GM12891 (cell line): ENCODE results near the gene CHST8.
"Not testable (repeated sequence)": the region's sequence is repeated elsewhere in the genome, so short reads cannot be mapped to it uniquely, and the experiment has no call there.

Experiments
- DNase-seq: peaks from one replicate; pipeline ENCODE4 v3.0.0; 2011; ENCODE audit warnings: low spot score; ENCODE audit not compliant: insufficient read length
- FAIRE-seq: peaks from 2 replicates; lab custom pipeline; 2011; peaks lifted over from hg19 to GRCh38; lab: Jason Lieb, UNC
- PAX5 ChIP-seq: IDR thresholded peaks from 2 replicates; pipeline ENCODE4 v1.6.1; 2011; ENCODE audit warnings: low read length, moderate library complexity, mild to moderate bottlenecking; ENCODE audit not compliant: insufficient read depth, severe bottlenecking
- POLR2A ChIP-seq: IDR thresholded peaks from 2 replicates; pipeline ENCODE4 v1.6.1; 2011; ENCODE audit warnings: low read depth, low read length, control low read depth
- POLR2AphosphoS5 ChIP-seq: IDR thresholded peaks from 2 replicates; pipeline ENCODE4 v1.6.1; 2011; ENCODE audit warnings: low read depth, low read length, control low read depth
- POU2F2 ChIP-seq: IDR thresholded peaks from 2 replicates; pipeline ENCODE4 v1.6.1; 2011; ENCODE audit warnings: low read depth, mild to moderate bottlenecking, control low read depth, low read length, moderate library complexity
- SPI1 ChIP-seq: IDR thresholded peaks from 2 replicates; pipeline ENCODE4 v1.6.1; 2011; ENCODE audit warnings: low read depth, low read length, control low read depth
- TAF1 ChIP-seq: IDR thresholded peaks from 2 replicates; pipeline ENCODE4 v1.6.1; 2011; ENCODE audit warnings: low read depth, low read length, control low read depth

CHST8 gene

DNA sequence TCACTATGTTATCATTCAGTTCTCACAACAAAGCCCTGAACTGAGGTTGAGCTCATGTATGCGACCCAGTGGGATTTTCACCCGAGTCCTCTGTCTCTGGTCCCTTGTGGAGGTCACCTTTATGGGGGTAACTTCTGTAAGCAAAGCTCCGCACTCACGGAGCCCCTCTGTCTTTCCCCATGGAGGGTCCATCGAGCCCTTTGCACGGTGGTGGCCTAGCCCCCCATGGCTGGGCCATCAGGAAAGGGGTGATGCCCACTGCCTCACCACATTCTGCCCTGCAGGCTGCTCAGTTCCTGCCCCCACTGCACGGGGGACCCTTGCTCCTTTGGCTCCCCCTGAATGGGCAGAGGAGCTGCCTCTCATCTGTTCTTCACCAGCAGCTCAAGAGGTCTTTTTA is 39.6 kb downstream of the CHST8 start:
- no peak for TF ChIP-seq TAF1
- no peak for TF ChIP-seq PAX5
- TF ChIP-seq POLR2A = no peak
- TF ChIP-seq SPI1 = no peak
- TF ChIP-seq POU2F2 = no peak
- TF ChIP-seq POLR2AphosphoS5 = no peak
- DNase-seq (no peak), FAIRE-seq (no peak)

DNA sequence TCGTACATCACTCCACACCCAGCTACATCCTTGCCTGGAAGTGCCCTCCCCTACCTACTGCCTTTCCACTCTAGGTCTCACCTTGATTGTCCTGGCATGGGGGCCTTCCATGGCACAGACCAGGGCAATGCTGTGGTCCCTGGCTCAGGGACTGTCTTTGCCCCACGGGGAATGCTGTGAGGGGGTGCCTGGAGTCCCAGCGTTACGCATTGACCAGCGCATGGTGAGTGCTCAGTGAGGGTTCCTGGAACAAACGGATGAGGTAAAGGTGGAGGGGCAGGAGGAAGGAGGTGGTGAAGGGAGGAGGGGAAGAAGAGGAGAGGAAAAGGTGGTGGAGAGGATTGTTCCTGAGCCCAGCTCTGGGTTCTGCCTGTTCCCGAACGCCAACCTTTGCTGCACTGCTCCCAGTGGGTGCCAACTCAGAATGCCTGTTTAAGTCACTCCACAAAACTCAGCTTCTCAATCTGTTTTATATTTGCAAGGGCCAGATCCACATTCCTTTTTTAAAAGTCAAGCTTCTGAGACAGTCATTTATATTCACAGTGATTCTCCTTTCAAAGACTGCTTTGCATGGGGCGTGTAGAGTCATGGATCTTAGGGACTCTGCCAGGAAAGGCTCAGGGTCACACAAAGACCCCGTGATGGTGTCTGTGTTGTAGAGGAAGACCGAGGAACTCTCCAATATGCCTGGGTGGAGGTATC is 40.8 kb downstream of the CHST8 start:
- no peak for TF ChIP-seq POLR2A
- no peak for TF ChIP-seq TAF1
- no peak for TF ChIP-seq POLR2AphosphoS5
- no peak for TF ChIP-seq POU2F2
- TF ChIP-seq SPI1 = no peak
- TF ChIP-seq PAX5 = no peak
- no peak for FAIRE-seq

DNA sequence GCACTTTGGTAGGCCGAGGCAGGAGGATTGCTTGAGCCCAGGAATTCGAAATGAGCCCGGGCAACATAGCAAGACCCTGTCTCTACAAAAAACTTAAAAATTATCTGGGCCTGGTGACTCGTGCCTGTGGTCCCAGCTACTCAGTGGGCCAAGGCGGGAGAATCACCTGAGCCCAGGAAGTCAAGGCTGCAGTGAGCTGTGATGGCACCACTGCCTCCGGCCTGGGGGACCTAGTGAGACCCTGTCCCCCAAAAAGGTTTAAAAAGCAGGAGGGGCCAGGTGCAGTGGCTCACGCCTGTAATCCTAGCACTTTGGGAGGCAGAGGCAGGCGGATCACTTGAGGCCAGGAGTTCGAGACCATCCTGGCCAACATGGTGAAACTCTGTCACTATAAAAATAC is 41.6 kb downstream of the CHST8 start:
- FAIRE-seq, DNase-seq: not testable (repeated sequence)

More for the DNA sequence above, 40.8 kb downstream of the CHST8 start:
- DNase-seq = no peak

DNA sequence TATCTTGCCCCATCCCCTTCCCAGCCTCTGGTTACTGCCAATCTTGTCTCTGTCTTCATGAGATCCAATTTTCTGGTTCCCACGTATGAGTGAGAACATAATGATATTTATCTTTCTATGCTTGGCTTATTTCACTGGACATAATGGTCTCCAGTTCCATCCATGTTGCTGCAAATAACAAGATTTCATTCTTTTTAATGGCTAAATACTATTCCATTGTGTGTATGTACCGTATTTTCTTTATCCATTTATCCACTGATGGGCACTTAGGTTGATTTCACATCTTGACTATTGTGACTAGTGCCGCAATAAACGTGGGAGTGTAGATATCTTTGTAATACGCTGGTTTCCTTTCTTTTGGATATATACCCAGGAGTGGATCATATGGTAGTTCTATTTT is 43.0 kb downstream of the CHST8 start:
- no peak for FAIRE-seq
- TF ChIP-seq POU2F2 (no peak), PAX5 (no peak), SPI1 (no peak), POLR2A (no peak), TAF1 (no peak), POLR2AphosphoS5 (no peak)
- DNase-seq = no peak

DNA sequence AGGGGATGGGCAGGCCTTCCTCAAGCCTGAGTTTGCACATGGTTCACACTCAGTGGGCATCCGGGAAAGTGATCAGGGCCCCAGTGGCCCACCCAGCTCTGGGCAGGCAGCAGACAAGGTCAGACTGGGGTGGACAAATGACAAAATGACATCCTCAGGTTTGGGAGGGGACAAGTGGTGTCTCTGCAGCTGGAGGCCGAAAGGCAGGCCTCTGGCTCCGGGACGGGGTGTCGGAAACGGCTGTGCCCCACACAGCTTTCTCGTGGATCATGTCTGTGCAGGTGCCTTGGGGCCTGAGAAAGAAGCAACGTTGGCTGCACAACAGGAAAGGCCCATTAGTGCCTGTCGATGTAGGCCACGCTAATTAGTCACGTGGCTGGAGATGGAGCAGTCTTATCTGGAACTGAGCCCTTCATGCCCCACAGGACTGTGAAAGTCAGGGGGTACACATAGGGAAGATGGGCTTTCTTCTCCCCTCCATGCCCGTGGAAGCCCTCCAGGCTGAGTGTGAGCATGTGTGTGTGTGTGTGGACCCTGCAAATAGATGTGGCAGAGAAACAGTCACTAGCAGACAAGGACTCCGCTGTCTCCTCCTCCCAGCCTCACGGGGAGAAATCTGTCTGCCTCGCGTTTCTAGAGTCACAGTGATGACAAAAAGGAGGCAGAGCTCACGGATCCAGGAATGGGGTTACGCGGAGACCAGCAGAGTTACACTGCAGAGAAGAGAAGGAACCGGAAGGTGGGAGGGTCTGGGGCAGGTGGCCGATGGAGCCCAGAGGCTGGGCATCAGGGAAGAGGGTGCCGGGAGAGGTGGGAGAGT is 44.2 kb downstream of the CHST8 start:
- FAIRE-seq (no peak), DNase-seq (no peak)
- no peak for TF ChIP-seq POLR2AphosphoS5
- TF ChIP-seq SPI1 = no peak
- TF ChIP-seq POLR2A = no peak
- no peak for TF ChIP-seq TAF1

DNA sequence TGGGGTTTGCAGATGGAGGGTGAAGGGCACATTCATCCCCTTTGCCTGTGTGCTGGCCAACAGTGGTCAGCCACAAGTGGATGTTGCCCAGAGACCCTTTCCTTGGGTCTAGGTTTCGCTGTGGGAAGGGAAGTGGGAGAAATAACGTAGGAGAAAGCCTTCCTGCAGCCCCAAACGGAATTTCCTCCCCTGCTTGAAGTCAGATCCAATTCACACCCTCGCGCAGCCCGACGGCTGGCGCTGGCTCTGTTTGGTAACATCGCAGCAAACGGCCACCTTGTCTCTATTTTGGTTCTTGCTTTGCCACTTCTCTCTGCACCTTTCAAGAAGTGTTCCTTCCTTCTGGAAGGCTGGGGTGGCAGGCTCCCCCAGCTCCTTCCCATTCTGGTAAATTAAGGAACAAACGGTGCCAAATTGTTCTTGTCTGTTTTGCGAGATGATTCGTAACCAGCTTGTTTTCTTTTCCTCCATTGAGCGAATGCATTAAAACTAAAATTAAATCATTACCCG is 45.4 kb downstream of the CHST8 start:
- FAIRE-seq (no peak), DNase-seq (no peak)
- TF ChIP-seq PAX5 (no peak), POU2F2 (no peak), TAF1 (no peak)

DNA sequence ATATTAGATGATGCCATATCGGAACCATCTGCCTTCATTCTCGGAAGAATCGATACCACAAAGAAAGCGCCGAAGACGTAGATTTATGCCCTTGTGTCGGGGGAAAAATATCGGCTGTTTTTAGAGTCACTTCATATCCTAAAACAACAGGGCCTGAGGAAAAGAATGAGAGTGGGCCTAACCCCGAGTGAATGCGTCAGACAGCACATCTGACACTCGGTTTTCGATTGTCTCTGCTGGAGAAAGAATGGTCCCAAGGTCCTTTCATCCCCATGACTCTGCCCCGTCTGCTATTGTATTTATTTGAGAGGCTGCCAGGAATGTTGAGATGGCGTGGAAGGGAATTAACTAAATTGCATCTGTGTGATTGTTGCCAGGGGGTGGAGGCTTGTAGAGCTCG is 46.1 kb downstream of the CHST8 start:
- no peak for FAIRE-seq
- TF ChIP-seq TAF1 = no peak
- TF ChIP-seq POLR2A = no peak
- TF ChIP-seq POU2F2 = no peak
- no peak for TF ChIP-seq SPI1
- no peak for TF ChIP-seq POLR2AphosphoS5
- TF ChIP-seq PAX5 = no peak
- DNase-seq = no peak

DNA sequence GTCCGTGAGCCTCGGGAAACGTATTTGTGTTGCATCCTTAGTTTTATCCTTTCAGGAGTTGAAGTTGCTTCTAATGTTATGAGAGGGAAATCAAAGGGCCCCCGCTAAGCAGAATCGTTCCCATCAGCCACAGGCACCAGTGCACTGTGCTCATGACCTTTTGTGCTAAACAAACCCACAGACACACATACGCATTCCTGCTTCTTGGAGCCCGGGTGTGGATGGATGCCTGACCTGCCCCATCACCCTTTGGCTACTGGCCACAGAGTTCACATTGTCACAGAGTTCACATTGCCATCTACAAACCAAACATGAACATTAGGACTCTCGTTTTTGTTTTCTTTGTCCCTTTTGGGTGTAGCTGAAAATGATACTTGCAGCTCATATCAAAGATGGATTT is 47.2 kb downstream of the CHST8 start:
- FAIRE-seq (no peak), DNase-seq (no peak)
- TF ChIP-seq POLR2A (no peak), PAX5 (no peak), TAF1 (no peak), POLR2AphosphoS5 (no peak), SPI1 (no peak), POU2F2 (no peak)

DNA sequence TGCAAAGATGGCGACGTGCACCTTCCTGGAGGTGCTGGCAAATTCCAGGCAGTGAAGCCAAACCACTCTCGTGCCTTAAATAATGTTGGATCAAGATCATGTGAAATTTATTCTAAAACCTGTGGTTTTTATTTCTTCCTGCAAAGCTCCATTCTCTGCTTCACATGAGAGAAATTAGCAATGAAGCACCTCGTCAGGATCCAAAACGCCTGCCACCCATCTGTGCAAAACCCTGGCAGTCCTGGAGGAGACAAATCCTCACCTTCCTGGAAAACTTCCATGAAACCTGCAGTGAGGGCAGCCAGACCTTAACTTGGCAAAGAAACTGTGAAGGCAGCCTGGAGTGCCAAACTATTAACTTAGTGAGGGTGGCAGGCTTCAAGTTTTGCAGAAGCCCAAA is 47.6 kb downstream of the CHST8 start:
- DNase-seq = no peak
- TF ChIP-seq POLR2AphosphoS5 (no peak), POLR2A (no peak)
- no peak for FAIRE-seq

DNA sequence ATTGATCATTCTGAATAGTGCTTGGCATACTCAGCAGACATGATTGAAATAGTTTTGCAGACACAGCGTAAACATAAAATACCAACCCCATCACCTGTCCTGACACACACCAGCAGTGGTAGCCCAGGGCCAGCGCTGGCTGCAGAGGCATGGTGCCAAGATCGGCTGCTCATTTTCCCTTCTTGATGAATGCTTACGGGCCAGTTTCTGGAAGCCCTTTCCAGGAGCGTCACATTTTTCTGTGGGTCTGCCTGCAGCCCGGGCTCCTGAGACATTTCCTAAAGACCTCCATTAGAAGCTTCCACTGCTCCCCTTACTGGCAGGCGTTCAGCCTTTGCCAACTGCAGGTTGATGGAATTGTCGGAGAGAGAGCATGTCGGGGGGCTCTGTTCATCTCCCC is 48.6 kb downstream of the CHST8 start:
- DNase-seq (no peak), FAIRE-seq (no peak)
- TF ChIP-seq POLR2AphosphoS5 (no peak), POLR2A (no peak), POU2F2 (no peak), TAF1 (no peak), SPI1 (no peak), PAX5 (no peak)
